GM12875 (cell line): ENCODE results near the gene C12orf75.
A peak's percentile ranks its signal among the peaks of the same experiment; 100 is the strongest.

ENCODE experiments used
- H3K4me3 ChIP-seq: one replicate; pipeline ENCODE4 v1.5.1; 2011; ENCODE audit warnings: low read depth, low read length, control low read depth
- TF ChIP-seq, protein P1 (sequence below): IDR thresholded peaks from 2 replicates; pipeline ENCODE4 v1.5.1; 2011; ENCODE audit warnings: low read depth, mild to moderate bottlenecking, control low read depth, inconsistent platforms, low read length, moderate library complexity, borderline replicate concordance; ENCODE audit not compliant: insufficient read depth

The C12orf75 gene

DNA sequence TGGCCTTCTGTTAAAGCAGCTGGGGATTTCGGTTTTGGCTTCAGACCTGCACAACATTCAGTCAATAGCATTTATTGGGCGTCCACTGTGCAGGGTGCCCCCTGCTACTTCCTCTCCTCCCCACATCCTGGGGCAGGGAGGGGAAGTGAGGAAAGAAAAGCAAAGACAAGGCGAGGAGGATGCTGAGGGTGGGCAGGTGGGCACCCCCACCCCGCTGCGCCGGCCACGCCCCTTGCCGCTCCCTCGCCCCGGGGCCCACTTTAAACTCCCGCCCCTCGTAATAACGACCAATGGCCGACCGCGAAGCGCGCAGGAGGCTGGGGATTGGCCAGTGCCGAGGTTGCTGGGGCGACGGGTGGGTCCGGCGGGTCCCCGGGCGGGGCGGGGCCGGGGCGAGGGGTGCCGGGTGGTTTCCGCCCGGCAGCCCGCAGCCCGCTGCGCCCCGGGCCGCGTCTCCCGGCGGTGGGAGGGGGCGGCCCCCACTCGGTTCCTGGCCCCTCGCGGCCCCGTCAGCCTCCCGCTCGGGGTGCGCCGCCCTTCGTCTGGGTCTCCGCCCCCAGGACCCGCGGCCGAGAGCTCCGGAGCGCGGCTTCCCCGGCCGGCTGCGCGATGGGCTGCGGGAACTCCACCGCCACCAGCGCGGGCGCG lies at the start of gene C12orf75:
TSS of gene C12orf75 (plus strand) at position 409 of the 648 bp plus-strand sequence. CDS start at position 610, 201 bp downstream.
- peak within 1 kb of the TSS; percentile 84 for H3K4me3 ChIP-seq
- TF ChIP-seq, protein P1, sequence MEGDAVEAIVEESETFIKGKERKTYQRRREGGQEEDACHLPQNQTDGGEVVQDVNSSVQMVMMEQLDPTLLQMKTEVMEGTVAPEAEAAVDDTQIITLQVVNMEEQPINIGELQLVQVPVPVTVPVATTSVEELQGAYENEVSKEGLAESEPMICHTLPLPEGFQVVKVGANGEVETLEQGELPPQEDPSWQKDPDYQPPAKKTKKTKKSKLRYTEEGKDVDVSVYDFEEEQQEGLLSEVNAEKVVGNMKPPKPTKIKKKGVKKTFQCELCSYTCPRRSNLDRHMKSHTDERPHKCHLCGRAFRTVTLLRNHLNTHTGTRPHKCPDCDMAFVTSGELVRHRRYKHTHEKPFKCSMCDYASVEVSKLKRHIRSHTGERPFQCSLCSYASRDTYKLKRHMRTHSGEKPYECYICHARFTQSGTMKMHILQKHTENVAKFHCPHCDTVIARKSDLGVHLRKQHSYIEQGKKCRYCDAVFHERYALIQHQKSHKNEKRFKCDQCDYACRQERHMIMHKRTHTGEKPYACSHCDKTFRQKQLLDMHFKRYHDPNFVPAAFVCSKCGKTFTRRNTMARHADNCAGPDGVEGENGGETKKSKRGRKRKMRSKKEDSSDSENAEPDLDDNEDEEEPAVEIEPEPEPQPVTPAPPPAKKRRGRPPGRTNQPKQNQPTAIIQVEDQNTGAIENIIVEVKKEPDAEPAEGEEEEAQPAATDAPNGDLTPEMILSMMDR, result no peak

DNA sequence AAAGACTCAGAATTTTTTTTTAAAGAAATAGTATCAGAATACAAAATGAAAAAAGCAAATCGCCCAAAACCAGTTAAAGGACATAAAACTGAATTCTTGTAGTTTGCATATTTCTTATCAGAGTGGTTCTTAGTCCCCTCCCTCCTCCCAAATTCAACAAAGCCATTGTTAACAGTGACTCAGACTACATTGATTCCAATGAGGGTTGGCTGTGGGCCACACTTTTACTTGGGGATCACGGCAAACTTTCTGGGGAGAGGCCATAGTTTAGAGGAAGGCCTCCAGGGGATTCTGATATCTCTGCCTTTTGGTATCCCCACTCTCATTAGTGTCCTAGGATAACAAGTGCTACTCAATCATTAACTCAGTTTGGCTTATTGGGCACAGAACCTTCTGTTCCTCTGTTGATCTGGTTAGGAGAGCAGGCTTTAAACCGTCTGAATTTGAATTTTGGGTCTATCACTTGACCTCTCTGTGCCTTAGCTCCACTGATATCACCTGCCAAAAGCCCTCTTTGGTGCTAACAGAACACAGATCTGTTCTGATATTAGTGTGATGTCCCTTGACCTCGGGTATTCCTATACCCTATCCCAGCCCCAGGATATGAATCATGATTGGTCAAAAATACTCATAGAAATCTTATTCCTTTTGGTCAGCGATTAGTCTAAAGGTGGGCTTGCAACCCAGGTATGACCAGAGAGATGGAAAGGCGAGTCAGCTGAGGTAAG lies 49.4 kb upstream of the C12orf75 start:
- TF ChIP-seq, protein P1, result no peak
- no peak overlapping the region for H3K4me3 ChIP-seq

DNA sequence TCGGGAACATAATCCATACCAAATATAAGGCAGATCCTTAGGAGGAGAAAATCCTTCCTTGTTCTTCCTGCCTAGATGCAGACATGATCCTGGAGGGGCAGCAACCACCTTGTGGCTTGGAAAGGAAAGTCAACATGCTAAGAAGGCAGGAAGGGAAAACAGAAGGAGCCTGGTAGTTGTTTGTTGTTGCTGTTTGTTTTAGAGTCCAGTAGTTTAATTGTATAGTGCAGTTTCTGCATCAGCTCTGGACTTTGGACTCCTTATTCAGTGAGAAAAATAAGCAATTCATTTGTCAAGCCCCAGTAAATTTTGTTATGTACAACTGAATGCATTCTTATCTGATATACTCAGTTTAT lies 48.8 kb upstream of the C12orf75 start:
- no peak overlapping the region for H3K4me3 ChIP-seq
- TF ChIP-seq, protein P1, result no peak

DNA sequence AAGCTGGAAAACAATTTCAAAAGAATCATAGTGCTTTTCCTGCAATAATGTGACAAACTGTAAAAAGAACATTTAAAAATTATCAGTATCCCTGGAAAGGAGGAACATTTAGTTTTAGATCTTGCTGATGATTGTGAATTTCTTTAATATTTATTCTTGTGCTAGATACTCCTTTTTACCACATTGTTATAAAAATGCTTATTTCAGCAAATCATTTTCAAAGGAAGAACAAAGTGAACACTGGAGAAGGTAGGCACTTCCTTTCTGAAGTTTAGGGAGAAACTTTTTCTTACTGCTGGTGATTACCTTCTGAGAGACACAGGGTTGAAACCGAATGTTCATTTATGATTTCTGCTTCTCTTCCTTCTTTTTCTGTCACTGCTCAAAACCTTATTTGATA lies 45.1 kb upstream of the C12orf75 start:
- H3K4me3 ChIP-seq, result no peak overlapping the region
- TF ChIP-seq, protein P1, result no peak

DNA sequence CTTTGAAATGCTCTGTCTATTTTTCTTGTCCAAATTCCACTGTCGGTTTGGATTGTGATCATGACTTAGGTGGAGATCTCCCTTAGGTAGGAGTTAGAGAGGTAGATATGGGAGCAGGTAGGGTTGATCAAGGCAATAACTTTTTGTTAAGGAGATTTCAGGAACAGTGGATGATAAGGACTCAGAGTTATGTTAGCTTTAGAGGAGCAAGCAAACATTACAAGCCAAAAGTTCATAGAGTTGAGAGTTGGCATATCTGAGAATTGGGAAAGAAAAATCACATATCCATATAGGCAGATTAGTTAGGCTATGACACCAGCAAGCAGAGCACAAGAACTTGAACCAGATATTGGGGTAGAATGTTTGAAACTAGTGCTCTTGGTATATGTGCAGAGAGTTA lies 43.1 kb upstream of the C12orf75 start:
- no peak overlapping the region for H3K4me3 ChIP-seq
- TF ChIP-seq, protein P1, result no peak

DNA sequence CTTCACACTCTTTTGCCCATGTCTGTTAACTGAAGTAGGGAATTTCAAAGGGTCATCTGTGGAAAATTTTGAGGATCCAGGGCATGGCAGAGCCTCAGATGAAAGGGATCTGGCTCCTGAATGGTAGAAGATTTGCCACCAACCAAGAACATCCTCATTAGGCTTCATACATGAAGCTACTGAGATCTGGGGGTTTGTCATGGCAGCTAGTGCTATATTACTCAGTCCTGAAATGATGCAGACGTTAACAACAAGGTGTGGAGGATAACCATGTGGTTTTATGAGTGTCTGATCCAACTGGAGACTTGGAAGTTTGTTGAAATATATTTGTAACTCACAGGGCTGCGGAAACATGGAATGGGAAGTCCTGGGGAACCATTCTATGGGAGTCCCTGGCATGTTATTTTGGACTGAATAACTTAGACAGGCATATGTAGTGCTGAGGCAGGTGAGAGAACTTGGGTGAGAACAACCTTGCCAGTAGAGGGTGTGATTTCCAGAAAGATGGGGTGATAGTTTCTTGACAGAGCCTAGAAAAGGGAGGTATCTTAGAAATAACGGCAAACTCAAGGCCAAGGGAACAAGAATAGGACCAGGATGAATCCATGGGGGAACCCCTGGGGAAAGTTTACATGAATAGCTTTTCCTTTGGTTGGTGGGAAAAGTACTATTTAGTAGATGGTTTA lies 42.0 kb upstream of the C12orf75 start:
- TF ChIP-seq, protein P1, result 0 out of 2 replicates have a peak, but pooled peaks have one; percentile 10
- H3K4me3 ChIP-seq, result no peak overlapping the region
